Nephron progenitor cell (in vitro differentiated cells): ENCODE measurements around the gene PRKG2.

Experiments used
- DNase-seq: peaks from one replicate; pipeline ENCODE4 v3.0.0; 2021
- H3K27ac Mint-ChIP-seq: 2 replicates; pipeline ENCODE4 v1.8.0; 2021; ENCODE audit warnings: mild to moderate bottlenecking, moderate library complexity, mixed read lengths
- H3K27me3 Mint-ChIP-seq: 2 replicates; pipeline ENCODE4 v1.8.0; 2021; ENCODE audit warnings: mild to moderate bottlenecking, low read depth, mixed read lengths; ENCODE audit not compliant: poor library complexity
- H3K36me3 Mint-ChIP-seq: 2 replicates; pipeline ENCODE4 v1.8.0; 2021; ENCODE audit warnings: low read depth, mixed read lengths
- H3K4me1 Mint-ChIP-seq: 2 replicates; pipeline ENCODE4 v1.8.0; 2021; ENCODE audit warnings: mixed read lengths
- H3K4me3 Mint-ChIP-seq: 2 replicates; pipeline ENCODE4 v1.8.0; 2021; ENCODE audit warnings: mild to moderate bottlenecking, moderate library complexity, mixed read lengths
- H3K9me3 Mint-ChIP-seq: 2 replicates; pipeline ENCODE4 v1.8.0; 2021; ENCODE audit warnings: mild to moderate bottlenecking, moderate library complexity, mixed read lengths
- CTCF ChIP-seq: fragments of 200-600 bp; sonication (generic); IDR thresholded peaks from 2 replicates; pipeline ENCODE4 v1.5.0; 2021; ENCODE audit warnings: antibody characterized with exemption

PRKG2 gene

GRCh38 chr4:81081156-81081555 lies 133.9 kb downstream of the PRKG2 start:
- Mint-ChIP-seq H3K27me3 (peaks cover 11% of the 10 kb centered on the region), H3K9me3 (peaks cover 45% of the 10 kb centered on the region), H3K36me3 (peaks cover 22% of the 10 kb centered on the region), H3K27ac (no peak overlapping the region), H3K4me1 (peaks cover 14% of the 10 kb centered on the region), H3K4me3 (no peak overlapping the region)
- DNase-seq: no peak
- no peak for TF ChIP-seq CTCF

GRCh38 chr4:81071013-81071412 lies 144.0 kb downstream of the PRKG2 start:
- Mint-ChIP-seq H3K4me1 (peaks cover 5% of the 10 kb centered on the region), H3K27me3 (peaks cover 7% of the 10 kb centered on the region)

GRCh38 chr4:81069706-81070331 lies 145.2 kb downstream of the PRKG2 start:
- Mint-ChIP-seq H3K27ac (no peak overlapping the region), H3K9me3 (no peaks in the 10 kb centered on the region), H3K36me3 (no peaks in the 10 kb centered on the region), H3K4me3 (no peak overlapping the region), H3K4me1 (peaks cover 5% of the 10 kb centered on the region), H3K27me3 (peaks cover 13% of the 10 kb centered on the region)
- peak; percentile 95 for TF ChIP-seq CTCF
- peak; percentile 73 for DNase-seq

More at GRCh38 chr4:81071013-81071412, 144.0 kb downstream of the PRKG2 start:
- TF ChIP-seq CTCF: no peak
- DNase-seq: no peak
- Mint-ChIP-seq H3K36me3 (no peaks in the 10 kb centered on the region), H3K4me3 (no peak overlapping the region), H3K27ac (no peak overlapping the region), H3K9me3 (no peaks in the 10 kb centered on the region)

- no peaks in the 10 kb centered on the region for H3K9me3 Mint-ChIP-seq
- no peak for DNase-seq
- TF ChIP-seq CTCF: no peak
- H3K4me1 Mint-ChIP-seq: peaks cover 5% of the 10 kb centered on the region
- no peaks in the 10 kb centered on the region for H3K36me3 Mint-ChIP-seq
- no peak overlapping the region for H3K27ac Mint-ChIP-seq
- no peak overlapping the region for H3K4me3 Mint-ChIP-seq
- H3K27me3 Mint-ChIP-seq: peaks cover 9% of the 10 kb centered on the region
These were observed 149.6 kb downstream of the PRKG2 start for GRCh38 chr4:81065446-81065845.

GRCh38 chr4:81062001-81062400 lies 153.0 kb downstream of the PRKG2 start:
- Mint-ChIP-seq H3K27me3 (peaks cover 9% of the 10 kb centered on the region), H3K4me3 (no peak overlapping the region), H3K27ac (no peak overlapping the region), H3K36me3 (no peaks in the 10 kb centered on the region), H3K4me1 (no peaks in the 10 kb centered on the region), H3K9me3 (no peaks in the 10 kb centered on the region)
- TF ChIP-seq CTCF: no peak
- DNase-seq: no peak

- DNase-seq: no peak
- Mint-ChIP-seq H3K27ac (no peak overlapping the region), H3K4me1 (no peaks in the 10 kb centered on the region), H3K9me3 (no peaks in the 10 kb centered on the region), H3K36me3 (no peaks in the 10 kb centered on the region), H3K27me3 (peaks cover 9% of the 10 kb centered on the region), H3K4me3 (no peak overlapping the region)
- no peak for TF ChIP-seq CTCF
These were observed 153.7 kb downstream of the PRKG2 start for GRCh38 chr4:81061344-81061730.
